Measurements from ENCODE around the gene TGFBR2.
"Not testable (repeated sequence)": the region's sequence is repeated elsewhere in the genome, so short reads cannot be mapped to it uniquely, and the experiment has no call there.

Gene TGFBR2

DNA sequence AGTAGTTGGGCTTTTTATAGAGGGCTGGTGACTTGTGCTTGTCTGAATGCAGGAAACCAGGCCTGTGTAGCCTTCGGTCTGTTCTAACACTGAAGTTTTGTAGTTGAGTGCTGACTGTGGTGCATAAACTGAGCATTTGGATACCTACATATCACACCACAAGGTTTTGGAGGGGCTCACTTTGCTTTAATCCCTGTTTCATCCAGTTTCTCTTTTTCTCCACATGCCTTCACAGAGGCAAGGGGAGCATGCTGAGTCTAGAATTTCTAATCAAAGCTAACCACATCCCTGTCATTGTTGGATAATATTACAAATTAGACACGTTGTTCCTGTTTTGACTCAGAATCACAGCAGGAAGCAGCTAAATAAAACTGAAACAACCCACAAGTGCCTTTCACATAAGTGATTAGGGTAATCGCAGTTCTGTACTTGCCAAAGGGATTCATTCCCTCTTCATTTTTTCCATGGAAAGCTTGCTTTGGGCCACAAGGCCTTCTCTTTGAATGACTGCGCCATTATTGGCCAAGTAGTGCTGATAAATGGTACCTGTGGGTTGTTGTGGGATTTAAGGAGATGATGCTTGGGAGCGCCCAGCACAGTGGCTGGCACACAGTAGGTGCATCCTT lies 48.9 kb downstream of the TGFBR2 start:
- no peak for DNase-seq (ENCODE audit: low read depth in 1 of 2, low spot score in 1 of 2)

- DNase-seq (ENCODE audit: low read depth in 1 of 2, low spot score in 1 of 2) = no peak
Observed at GRCh38 chr3:30656624-30657141, 50.3 kb downstream of the TGFBR2 start.

DNA sequence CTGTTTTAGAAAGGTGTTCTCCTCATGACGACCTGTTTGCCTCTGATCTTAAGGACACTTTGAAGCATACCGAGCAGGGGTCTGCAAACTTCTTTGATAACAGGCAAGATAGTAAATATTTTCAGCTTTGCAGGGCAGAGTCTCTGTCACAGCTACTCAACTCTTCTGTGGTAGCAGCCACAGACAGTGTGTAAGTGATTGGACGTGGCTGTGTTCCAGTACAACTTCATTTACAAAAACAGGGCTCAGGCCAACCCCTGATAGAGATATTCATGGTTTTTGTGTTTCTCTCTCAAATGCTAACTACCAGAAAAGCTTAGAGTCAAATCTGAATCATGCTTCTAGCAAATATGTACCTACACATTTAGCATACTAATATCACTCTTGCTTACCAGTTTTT lies 51.5 kb downstream of the TGFBR2 start:
- DNase-seq (ENCODE audit: low read depth in 1 of 2, low spot score in 1 of 2) = no peak

DNA sequence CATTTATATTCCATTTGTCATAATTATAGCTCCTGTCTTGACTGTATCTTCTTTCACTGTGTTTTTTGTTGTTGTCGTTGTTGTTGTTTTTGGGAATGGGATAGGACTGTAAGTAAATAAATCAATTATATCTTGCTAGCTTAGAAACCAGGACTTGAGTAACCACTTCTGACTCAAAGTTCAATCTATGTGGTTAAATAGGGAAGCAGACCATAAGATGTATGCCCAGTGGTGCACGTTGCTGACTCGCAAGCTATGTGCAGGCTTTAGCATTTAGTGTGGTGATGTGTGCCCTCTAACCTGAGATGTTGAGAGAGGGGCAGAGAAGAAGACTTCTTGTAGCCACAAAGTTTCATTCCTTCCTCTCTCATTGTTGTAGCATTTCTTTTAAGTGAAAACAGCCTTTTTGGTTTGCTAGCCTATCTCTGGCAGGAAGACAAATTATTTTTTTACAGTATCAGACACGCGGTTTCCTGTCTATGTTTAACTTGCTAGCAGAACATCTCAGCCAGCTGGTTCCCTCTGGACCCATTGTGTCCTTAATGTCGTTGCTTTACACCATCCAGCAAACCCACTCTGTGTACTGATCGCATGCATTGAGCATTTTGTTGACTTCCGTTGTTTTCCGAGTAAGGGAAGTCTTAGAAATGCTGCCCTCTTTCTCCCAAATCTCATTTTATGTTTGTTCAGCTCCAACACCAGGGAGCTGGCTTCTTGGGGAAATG lies 52.1 kb downstream of the TGFBR2 start:
- DNase-seq (ENCODE audit: low read depth in 1 of 2, low spot score in 1 of 2) = no peak

DNA sequence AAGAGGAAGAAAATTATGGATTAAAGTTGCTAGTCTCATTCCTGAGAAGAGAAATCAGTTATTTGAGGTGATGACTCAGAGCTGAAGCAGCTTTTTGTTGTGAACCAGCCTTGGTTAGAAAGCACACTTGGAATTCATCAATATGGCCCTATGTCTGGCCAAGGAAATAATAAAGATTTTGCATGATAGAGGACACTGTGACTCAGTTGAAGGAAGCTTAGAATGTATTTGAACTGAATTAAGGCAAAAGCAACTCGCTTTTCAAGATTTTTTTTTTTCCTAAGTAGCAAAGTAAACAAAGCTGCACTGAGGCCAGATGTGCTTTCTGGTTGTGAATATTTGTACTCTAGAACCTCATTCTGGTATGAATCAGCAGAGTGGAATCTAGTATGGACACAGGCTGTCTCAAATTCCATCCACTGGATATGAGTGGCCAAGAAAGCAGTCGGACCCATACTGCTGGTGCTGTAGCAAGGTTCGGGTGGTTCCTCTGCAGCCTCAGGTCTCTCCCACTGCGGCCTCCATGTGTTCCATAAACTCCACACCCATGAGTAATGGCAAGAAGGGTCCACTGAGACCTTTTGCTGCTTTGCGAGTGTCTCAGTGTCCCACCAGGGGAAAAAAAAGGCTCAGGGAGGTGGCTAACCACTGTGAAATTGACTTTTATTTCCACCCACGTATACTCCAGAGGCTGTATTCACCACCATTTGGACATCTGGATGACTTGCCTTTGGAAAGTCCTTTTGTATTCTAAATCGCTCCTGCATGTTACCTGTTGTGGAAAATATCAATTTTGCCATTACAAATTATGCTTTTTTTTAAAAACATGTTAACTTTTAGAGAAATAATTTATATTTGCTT lies 53.1 kb downstream of the TGFBR2 start:
- DNase-seq (ENCODE audit: low read depth in 1 of 2, low spot score in 1 of 2) = no peak

DNA sequence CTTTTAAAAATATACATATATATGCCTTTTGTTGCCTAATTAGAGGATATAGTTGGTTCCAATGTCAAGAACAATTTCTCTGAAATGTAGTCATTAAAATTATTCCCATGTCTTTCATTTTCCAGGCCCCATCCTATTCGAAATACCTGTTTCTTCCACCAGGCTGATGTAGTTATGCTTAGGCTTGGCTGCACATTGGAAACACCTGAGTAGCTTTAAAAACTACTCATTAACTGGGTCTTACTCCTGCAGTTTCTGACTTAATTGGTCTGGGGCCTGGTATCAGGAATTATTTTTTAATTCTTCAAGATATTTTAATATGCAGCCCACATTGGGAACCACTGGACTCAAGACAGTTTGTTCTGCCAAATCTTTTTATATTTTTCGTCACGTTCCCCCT lies 53.7 kb downstream of the TGFBR2 start:
- DNase-seq (ENCODE audit: low read depth in 1 of 2, low spot score in 1 of 2) = no peak

DNA sequence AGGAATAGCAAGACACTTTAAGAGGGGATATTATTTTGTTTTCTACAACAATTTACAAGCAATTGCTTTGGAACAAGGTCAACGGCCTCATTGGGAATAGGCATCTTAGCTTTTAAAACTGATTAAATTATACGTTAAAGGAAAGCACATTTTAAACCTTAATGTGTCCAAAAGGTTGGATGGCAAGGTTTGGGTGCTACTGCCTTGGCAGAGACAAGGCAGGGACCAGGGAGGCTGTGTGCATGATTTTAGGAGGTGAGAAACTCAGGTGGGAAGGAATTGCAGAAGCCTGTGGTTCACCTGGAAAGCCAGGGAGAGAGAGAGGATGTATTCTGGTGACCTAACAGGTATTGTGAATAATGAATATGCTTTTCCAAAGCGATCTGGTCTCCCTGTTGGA lies 54.3 kb downstream of the TGFBR2 start:
- no peak for DNase-seq (ENCODE audit: low read depth in 1 of 2, low spot score in 1 of 2)

- DNase-seq (ENCODE audit: low read depth in 1 of 2, low spot score in 1 of 2) = no peak
Observed at GRCh38 chr3:30661098-30661873, 54.9 kb downstream of the TGFBR2 start.

DNA sequence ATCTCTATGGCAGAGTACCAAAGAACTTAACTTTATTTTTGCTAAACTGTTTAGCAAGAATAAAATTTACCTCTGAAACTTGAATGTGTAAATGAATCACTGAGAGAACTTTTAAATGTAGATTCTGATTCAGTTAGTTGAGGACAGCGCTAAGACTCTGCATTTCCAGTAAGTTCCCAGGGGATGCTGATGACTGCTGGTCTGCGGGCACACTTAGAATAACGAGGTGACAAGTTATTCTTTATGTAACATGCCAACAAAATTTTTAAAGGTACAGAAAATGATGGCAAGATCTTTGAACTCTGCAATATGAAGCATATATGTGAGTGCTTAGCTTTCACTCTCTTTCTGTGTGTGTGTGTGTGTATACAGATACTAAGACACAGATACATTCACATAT lies 56.4 kb downstream of the TGFBR2 start:
- no peak for DNase-seq (ENCODE audit: low read depth in 1 of 2, low spot score in 1 of 2)

DNA sequence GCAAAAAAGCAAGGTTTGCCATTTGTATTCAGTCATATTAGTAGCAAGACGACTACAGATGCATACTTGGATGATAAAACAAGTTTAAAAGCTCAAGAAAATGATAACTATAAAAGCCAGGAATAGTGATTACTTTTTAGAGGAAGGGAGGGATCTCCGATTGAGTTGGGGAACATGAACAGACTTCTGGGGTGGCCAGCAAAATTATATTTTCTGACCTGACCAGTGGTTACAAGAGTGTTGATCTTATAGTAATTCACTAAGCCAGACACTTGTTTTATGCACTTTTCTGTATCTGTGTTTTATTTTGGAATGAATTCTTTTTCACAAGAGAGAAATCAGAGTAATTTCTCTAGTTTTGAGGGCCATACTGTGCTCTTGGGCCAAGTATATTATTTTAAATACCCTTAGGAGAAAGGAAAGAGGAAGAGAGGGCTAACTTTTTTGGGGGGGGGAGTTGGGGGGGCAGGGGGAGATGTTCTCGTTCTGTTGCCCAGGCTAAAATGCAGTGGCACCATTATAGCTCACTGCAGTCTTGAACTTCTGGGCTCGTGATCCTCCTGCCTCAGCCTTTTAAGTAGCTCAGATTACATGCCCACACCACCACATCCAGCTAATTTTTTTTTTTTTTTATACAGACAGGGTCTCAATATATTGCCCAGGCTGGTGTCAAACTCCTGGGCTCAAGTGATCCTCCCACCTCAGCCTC lies 57.3 kb downstream of the TGFBR2 start:
- DNase-seq (ENCODE audit: low read depth in 1 of 2, low spot score in 1 of 2) = no peak

GRCh38 chr3:30664459-30664858 lies 58.1 kb downstream of the TGFBR2 start:
- DNase-seq (ENCODE audit: low read depth in 1 of 2, low spot score in 1 of 2) = no peak

DNA sequence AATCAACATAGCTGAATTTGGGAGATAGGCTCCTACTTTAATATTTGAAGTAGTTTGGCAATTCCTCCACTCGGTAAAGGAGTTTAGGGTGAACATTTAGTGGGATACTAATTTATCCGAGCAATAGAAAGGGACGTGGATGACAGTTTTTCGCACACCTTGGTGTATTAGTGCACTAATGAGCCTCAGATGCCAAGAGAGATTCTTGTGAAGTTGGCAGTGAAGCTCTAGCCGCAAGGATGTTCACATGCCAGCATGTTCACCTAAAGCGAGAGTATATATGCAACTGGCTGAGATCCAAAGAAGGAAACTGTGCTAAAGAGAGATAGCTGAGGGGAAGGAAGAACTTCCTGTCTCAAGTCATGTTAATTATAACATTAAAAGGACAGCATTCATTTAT lies 58.5 kb downstream of the TGFBR2 start:
- DNase-seq (ENCODE audit: low read depth in 1 of 2, low spot score in 1 of 2) = no peak

GRCh38 chr3:30665539-30665938 lies 59.1 kb downstream of the TGFBR2 start:
- DNase-seq (ENCODE audit: low read depth in 1 of 2, low spot score in 1 of 2) = no peak

DNA sequence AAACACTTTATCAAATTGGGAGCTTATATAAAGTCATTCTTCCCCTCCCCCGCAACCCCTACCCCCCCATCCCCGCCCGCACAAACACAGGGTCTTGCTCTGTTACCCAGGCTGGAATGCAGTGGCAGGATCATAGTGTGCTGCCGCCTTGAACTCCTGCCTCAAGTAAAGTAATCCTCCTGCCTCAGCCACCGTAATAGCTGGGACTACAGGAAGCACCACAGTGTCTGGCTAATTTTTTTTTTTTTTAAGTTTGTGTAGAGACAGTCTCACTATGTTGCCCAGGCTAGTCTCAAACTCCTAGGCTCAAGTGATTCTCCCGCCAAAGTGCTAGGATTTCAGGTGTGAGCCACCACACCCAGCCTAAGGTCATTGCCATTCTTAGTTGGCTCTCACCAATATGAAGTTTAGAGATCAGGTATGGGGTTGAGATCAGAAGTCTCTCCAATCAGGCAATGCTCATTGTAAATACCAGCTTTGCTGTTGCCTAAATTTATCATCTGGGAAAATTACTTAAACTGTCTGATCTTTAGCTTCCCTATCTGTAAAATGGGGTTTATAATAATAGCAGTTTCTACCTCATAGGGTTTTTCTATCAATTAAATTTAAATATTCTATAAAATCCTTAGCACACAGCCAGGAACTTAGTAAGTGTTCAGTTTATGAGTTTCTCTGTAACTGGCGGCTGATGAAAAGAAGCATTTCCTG lies 60.3 kb downstream of the TGFBR2 start:
- DNase-seq (ENCODE audit: low read depth in 1 of 2, low spot score in 1 of 2) = no peak

DNA sequence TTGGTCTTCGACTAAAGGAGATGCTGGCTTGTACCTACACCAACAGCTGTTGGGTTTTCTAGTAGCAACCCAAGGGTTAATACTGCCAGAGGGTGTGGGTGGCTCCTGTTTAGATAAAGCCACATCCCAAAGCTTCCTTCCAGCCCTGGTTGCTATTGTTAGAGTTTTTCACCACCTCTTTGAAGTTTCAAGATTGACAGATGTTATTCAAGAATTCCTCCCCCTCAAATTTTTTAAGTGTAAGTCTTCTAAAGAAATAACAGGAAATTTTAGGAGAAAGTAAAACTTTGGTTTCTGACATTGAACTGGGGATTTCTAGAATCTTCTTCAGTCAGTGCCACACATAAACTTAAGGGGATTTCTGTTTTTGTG lies 60.9 kb downstream of the TGFBR2 start:
- DNase-seq (ENCODE audit: low read depth in 1 of 2, low spot score in 1 of 2) = no peak

- no peak for DNase-seq (ENCODE audit: low read depth in 1 of 2, low spot score in 1 of 2)
Observed at GRCh38 chr3:30668051-30668609, 61.7 kb downstream of the TGFBR2 start.

DNA sequence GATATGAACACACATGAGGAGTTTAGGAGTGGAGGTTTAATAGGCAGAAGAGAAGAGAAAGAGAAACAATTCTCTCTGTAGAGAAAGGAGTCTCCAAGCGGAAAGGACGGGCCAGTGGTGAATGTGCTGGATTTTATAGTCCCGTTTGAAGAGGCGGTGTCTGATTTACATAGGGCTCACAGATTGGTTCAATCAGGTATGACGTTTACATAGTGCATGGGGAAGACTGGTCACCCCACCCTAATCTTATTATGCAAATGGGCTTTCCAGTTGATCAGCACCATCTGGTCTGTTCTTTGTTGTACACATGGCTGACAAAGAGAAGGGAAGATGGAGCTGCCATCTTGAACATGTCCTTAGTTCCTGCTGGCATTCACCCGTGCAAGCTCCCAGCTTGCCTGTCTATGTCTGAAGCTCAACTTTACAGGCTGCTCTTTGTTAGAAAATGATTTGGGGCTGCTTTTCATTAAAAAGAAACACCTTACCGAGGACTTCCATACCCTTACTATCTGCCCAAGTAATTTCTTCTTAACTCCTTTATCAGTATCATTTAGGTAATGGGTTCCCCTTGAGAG lies 63.0 kb downstream of the TGFBR2 start:
- DNase-seq (ENCODE audit: low read depth in 1 of 2, low spot score in 1 of 2) = not testable (repeated sequence)

- DNase-seq (ENCODE audit: low read depth in 1 of 2, low spot score in 1 of 2) = no peak
Observed at GRCh38 chr3:30670292-30670691, 63.9 kb downstream of the TGFBR2 start.
